NT2/D1 (cell line): ENCODE data around the gene SUPT20HL1.

Source experiments
- SUZ12 ChIP-seq: IDR thresholded peaks from 2 replicates; pipeline ENCODE4 v1.6.1; 2011; ENCODE audit not compliant: insufficient read length, insufficient read depth; ENCODE audit errors: extremely low read depth
- YY1 ChIP-seq: IDR thresholded peaks from 2 replicates; pipeline ENCODE4 v1.6.1; 2011; ENCODE audit not compliant: insufficient read length, insufficient read depth
- ZNF274 ChIP-seq: IDR thresholded peaks from 2 replicates; pipeline ENCODE4 v1.6.1; 2011; ENCODE audit warnings: mild to moderate bottlenecking, low read depth, low read length

DNA sequence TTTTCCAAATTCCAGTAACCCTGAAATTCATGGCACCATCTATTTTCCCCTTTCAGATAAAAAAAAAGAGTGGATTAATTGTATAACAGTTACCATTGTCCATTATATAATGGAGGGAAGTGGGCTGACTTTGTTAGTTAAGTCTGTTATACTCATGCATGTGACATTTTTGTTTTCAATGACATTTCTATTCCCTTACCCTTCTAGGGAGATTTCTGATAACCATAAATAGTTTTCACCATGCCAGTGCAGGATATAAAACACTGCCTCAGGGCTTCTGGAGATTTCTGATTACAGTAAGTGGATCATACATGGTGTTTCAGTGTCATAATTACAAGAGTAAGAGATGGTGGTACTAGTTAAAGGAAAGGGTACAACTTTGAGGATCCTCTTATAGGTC lies 45.5 kb downstream of the SUPT20HL1 start:
- no peak for TF ChIP-seq ZNF274
- TF ChIP-seq YY1: no peak
- TF ChIP-seq SUZ12: no peak
